IMR-90 (cell line): Measurements from ENCODE around the gene TSACC.

Source experiments
- BHLHE40 ChIP-seq: fragments of 150-350 bp; IDR thresholded peaks from 2 replicates; pipeline ENCODE4 v1.6.1; 2016; ENCODE audit warnings: mild to moderate bottlenecking, low read depth, low read length
- CEBPB ChIP-seq: IDR thresholded peaks from 2 replicates; pipeline ENCODE4 v1.6.1; 2012; ENCODE audit warnings: low read depth, low read length, improper control_type of control experiment
- CHD1 ChIP-seq: IDR thresholded peaks from 2 replicates; pipeline ENCODE4 v1.6.1; 2012; ENCODE audit warnings: low read depth, low read length, improper control_type of control experiment
- CTCF ChIP-seq: conservative IDR thresholded peaks from 2 replicates; pipeline ENCODE4 v1.5.1; 2012; ENCODE audit warnings: mild to moderate bottlenecking, low read depth, low read length, improper control_type of control experiment
- ELK1 ChIP-seq: fragments of 150-350 bp; IDR thresholded peaks from 2 replicates; pipeline ENCODE4 v1.6.1; 2016; ENCODE audit warnings: low read depth, mild to moderate bottlenecking, low read length, moderate library complexity, borderline replicate concordance
- FOS ChIP-seq: fragments of 150-350 bp; IDR thresholded peaks from 2 replicates; pipeline ENCODE4 v1.6.1; 2016; ENCODE audit warnings: low read depth, low read length
- MXI1 ChIP-seq: IDR thresholded peaks from 2 replicates; pipeline ENCODE4 v1.6.1; 2012; ENCODE audit warnings: low read depth, mild to moderate bottlenecking, low read length, moderate library complexity, borderline replicate concordance
- POLR2A ChIP-seq: IDR thresholded peaks from 2 replicates; pipeline ENCODE4 v1.6.1; 2012; ENCODE audit warnings: mild to moderate bottlenecking, low read depth, low read length
- RAD21 ChIP-seq: IDR thresholded peaks from 2 replicates; pipeline ENCODE4 v1.6.1; 2012; ENCODE audit warnings: low read length, improper control_type of control experiment
- RCOR1 ChIP-seq: IDR thresholded peaks from 2 replicates; pipeline ENCODE4 v1.6.1; 2012; ENCODE audit warnings: mild to moderate bottlenecking, low read length, improper control_type of control experiment; ENCODE audit not compliant: insufficient replicate concordance
- RFX5 ChIP-seq: IDR thresholded peaks from 2 replicates; pipeline ENCODE4 v1.8.0; 2012; ENCODE audit warnings: low read depth, mild to moderate bottlenecking, low read length, moderate library complexity

- no peak for TF ChIP-seq ELK1
- TF ChIP-seq CEBPB: no peak
- TF ChIP-seq RAD21: no peak
- no peak for TF ChIP-seq CTCF
- no peak for TF ChIP-seq RFX5
- no peak for TF ChIP-seq POLR2A
- TF ChIP-seq BHLHE40: no peak
- no peak for TF ChIP-seq MXI1
- TF ChIP-seq CHD1: no peak
- no peak for TF ChIP-seq FOS
- no peak for TF ChIP-seq RCOR1
Measured at GRCh38 chr1:156358641-156359040, 20.3 kb downstream of the TSACC start.
